Effector memory CD4-positive, alpha-beta T cell (primary cell): ENCODE measurements around the gene TYK2.
"Not testable (repeated sequence)": the region's sequence is repeated elsewhere in the genome, so short reads cannot be mapped to it uniquely, and the experiment has no call there.

Experiments
- DNase-seq, 3 donors: peaks; one replicate each; pipeline ENCODE4 v3.0.0-alpha.2; 2020
- H3K27ac ChIP-seq: 2 replicates; pipeline ENCODE4 v1.7.0; 2013; ENCODE audit warnings: mild to moderate bottlenecking, low read length, moderate library complexity; ENCODE audit not compliant: insufficient read depth, poor library complexity, severe bottlenecking
- H3K27me3 ChIP-seq: replicated peaks from 2 replicates; pipeline ENCODE4 v1.7.0; 2013; ENCODE audit warnings: mild to moderate bottlenecking, low read length; ENCODE audit not compliant: insufficient read depth, control insufficient read depth, poor library complexity, severe bottlenecking
- H3K36me3 ChIP-seq: 2 replicates; pipeline ENCODE4 v1.7.0; 2013; ENCODE audit warnings: mild to moderate bottlenecking, low read length, moderate library complexity; ENCODE audit not compliant: control insufficient read depth, insufficient read depth
- H3K4me1 ChIP-seq: 2 replicates; pipeline ENCODE4 v1.7.0; 2013; ENCODE audit warnings: low read length, mild to moderate bottlenecking; ENCODE audit not compliant: control insufficient read depth, insufficient read depth, poor library complexity, severe bottlenecking
- H3K4me3 ChIP-seq: 2 replicates; pipeline ENCODE4 v1.7.0; 2013; ENCODE audit warnings: low read length, low read depth, mild to moderate bottlenecking; ENCODE audit not compliant: insufficient read depth, poor library complexity, severe bottlenecking
- H3K9me3 ChIP-seq: 2 replicates; pipeline ENCODE4 v1.7.0; 2013; ENCODE audit warnings: mild to moderate bottlenecking, low read length, moderate library complexity; ENCODE audit not compliant: control insufficient read depth

Gene TYK2

GRCh38 chr19:10395436-10395835 lies 15.1 kb upstream of the TYK2 start:
- no peaks in the 10 kb centered on the region for H3K4me1 ChIP-seq
- H3K27ac ChIP-seq: no peak overlapping the region
- H3K4me3 ChIP-seq: no peak overlapping the region
- peaks cover 45% of the 10 kb centered on the region for H3K36me3 ChIP-seq
- H3K27me3 ChIP-seq: no peaks in the 10 kb centered on the region
- no peak for DNase-seq
- no peaks in the 10 kb centered on the region for H3K9me3 ChIP-seq

GRCh38 chr19:10395003-10395402 lies 14.6 kb upstream of the TYK2 start:
- H3K9me3 ChIP-seq: no peaks in the 10 kb centered on the region
- DNase-seq: no peak
- H3K4me3 ChIP-seq: no peak overlapping the region
- no peak overlapping the region for H3K27ac ChIP-seq
- no peaks in the 10 kb centered on the region for H3K27me3 ChIP-seq
- peaks cover 45% of the 10 kb centered on the region for H3K36me3 ChIP-seq
- H3K4me1 ChIP-seq: no peaks in the 10 kb centered on the region

GRCh38 chr19:10393137-10393536 lies 12.8 kb upstream of the TYK2 start:
- Histone ChIP-seq H3K36me3 (peaks cover 45% of the 10 kb centered on the region), H3K4me3 (no peak overlapping the region), H3K4me1 (no peaks in the 10 kb centered on the region), H3K27me3 (no peaks in the 10 kb centered on the region), H3K9me3 (no peaks in the 10 kb centered on the region), H3K27ac (no peak overlapping the region)
- DNase-seq: no peak

GRCh38 chr19:10392120-10392519 lies 11.7 kb upstream of the TYK2 start:
- no peaks in the 10 kb centered on the region for H3K9me3 ChIP-seq
- peaks cover 45% of the 10 kb centered on the region for H3K36me3 ChIP-seq

GRCh38 chr19:10390652-10391286 lies 10.4 kb upstream of the TYK2 start:
- peak; percentile 33 to 65 (median 46) for DNase-seq
- H3K27me3 ChIP-seq: no peaks in the 10 kb centered on the region
- H3K27ac ChIP-seq: peak overlapping the region; percentile 3
- no peak overlapping the region for H3K4me3 ChIP-seq
- no peaks in the 10 kb centered on the region for H3K4me1 ChIP-seq
- H3K9me3 ChIP-seq: no peaks in the 10 kb centered on the region
- H3K36me3 ChIP-seq: peaks cover 41% of the 10 kb centered on the region

More at GRCh38 chr19:10392120-10392519, 11.7 kb upstream of the TYK2 start:
- Histone ChIP-seq H3K4me3 (no peak overlapping the region), H3K27ac (no peak overlapping the region), H3K27me3 (no peaks in the 10 kb centered on the region), H3K4me1 (no peaks in the 10 kb centered on the region)
- no peak for DNase-seq

GRCh38 chr19:10389863-10390262 lies 9.5 kb upstream of the TYK2 start:
- Histone ChIP-seq H3K4me1 (no peaks in the 10 kb centered on the region), H3K36me3 (peaks cover 33% of the 10 kb centered on the region), H3K27ac (no peak overlapping the region), H3K4me3 (no peak overlapping the region), H3K9me3 (no peaks in the 10 kb centered on the region), H3K27me3 (no peaks in the 10 kb centered on the region)
- no peak for DNase-seq

GRCh38 chr19:10388957-10389356 lies 8.6 kb upstream of the TYK2 start:
- no peak overlapping the region for H3K27ac ChIP-seq
- H3K9me3 ChIP-seq: no peaks in the 10 kb centered on the region

GRCh38 chr19:10384580-10384979 lies 4.2 kb upstream of the TYK2 start:
- no peaks in the 10 kb centered on the region for H3K36me3 ChIP-seq
- DNase-seq: no peak
- H3K27me3 ChIP-seq: no peaks in the 10 kb centered on the region
- no peak overlapping the region for H3K27ac ChIP-seq
- no peak overlapping the region for H3K4me3 ChIP-seq
- peaks cover 5% of the 10 kb centered on the region for H3K4me1 ChIP-seq
- no peaks in the 10 kb centered on the region for H3K9me3 ChIP-seq

More at GRCh38 chr19:10388957-10389356, 8.6 kb upstream of the TYK2 start:
- DNase-seq: peak; percentile 62 to 78 (median 65)
- H3K27me3 ChIP-seq: no peaks in the 10 kb centered on the region
- peaks cover 30% of the 10 kb centered on the region for H3K36me3 ChIP-seq
- no peak overlapping the region for H3K4me3 ChIP-seq
- no peaks in the 10 kb centered on the region for H3K4me1 ChIP-seq

- peaks cover 12% of the 10 kb centered on the region for H3K4me1 ChIP-seq
- DNase-seq, H3K27ac ChIP-seq, H3K9me3 ChIP-seq, H3K36me3 ChIP-seq, H3K27me3 ChIP-seq, H3K4me3 ChIP-seq: not testable (repeated sequence)
These were observed 2.8 kb upstream of the TYK2 start for GRCh38 chr19:10383223-10383499.

GRCh38 chr19:10379880-10380312 lies 476 bp downstream of the TYK2 start:
- Histone ChIP-seq H3K4me1 (peaks cover 12% of the 10 kb centered on the region), H3K27me3 (no peaks in the 10 kb centered on the region), H3K9me3 (no peaks in the 10 kb centered on the region), H3K27ac (peak overlapping the region; percentile 79), H3K4me3 (peak overlapping the region; percentile 90), H3K36me3 (peaks cover 7% of the 10 kb centered on the region)
- no peak for DNase-seq
